Smooth muscle cell (in vitro differentiated cells): ENCODE measurements around the gene IL31. TPM values are rescaled to one million over a fixed set of nuclear protein-coding genes. Genes with fewer than 3 reads are reported as not detected.

Source experiments
- DNase-seq: peaks from one replicate; lab custom pipeline; 2025; ENCODE audit not compliant: unreplicated experiment; lab: John Stamatoyannopoulos, UW
- H2AFZ ChIP-seq: fragments of 200-600 bp; sonication (generic); 2 replicates; pipeline ENCODE4 v1.6.0; 2016; ENCODE audit warnings: antibody characterized with exemption, low read depth, mild to moderate bottlenecking
- H3F3A ChIP-seq: fragments of 200-600 bp; sonication (generic); 2 replicates; pipeline ENCODE4 v1.6.0; 2017; ENCODE audit warnings: antibody characterized with exemption, low read depth
- H3K27ac ChIP-seq: fragments of 200-600 bp; sonication (generic); 2 replicates; pipeline ENCODE4 v1.5.1; 2016; ENCODE audit warnings: low read depth, mild to moderate bottlenecking
- H3K27me3 ChIP-seq: fragments of 200-600 bp; sonication (generic); 2 replicates; pipeline ENCODE4 v1.6.1; 2016; ENCODE audit warnings: low read depth, mild to moderate bottlenecking
- H3K36me3 ChIP-seq: fragments of 200-600 bp; sonication (generic); 2 replicates; pipeline ENCODE4 v1.5.1; 2016; ENCODE audit warnings: low read depth
- H3K4me1 ChIP-seq: fragments of 200-600 bp; sonication (generic); 2 replicates; pipeline ENCODE4 v1.5.1; 2016; ENCODE audit warnings: low read depth
- H3K4me2 ChIP-seq: fragments of 200-600 bp; sonication (generic); 2 replicates; pipeline ENCODE4 v1.6.0; 2016; ENCODE audit warnings: mild to moderate bottlenecking
- H3K4me3 ChIP-seq: fragments of 200-600 bp; sonication (generic); 2 replicates; pipeline ENCODE4 v1.5.1; 2016; ENCODE audit warnings: mild to moderate bottlenecking
- H3K79me2 ChIP-seq: fragments of 200-600 bp; sonication (generic); 2 replicates; pipeline ENCODE4 v1.6.0; 2016; ENCODE audit warnings: low read depth, mild to moderate bottlenecking
- H3K9ac ChIP-seq: fragments of 200-600 bp; sonication (generic); 2 replicates; pipeline ENCODE4 v1.6.0; 2016; ENCODE audit warnings: low read depth
- H3K9me3 ChIP-seq: fragments of 200-600 bp; sonication (generic); replicated peaks from 2 replicates; pipeline ENCODE4 v1.5.1; 2016; ENCODE audit warnings: low read depth
- H4K20me1 ChIP-seq: fragments of 200-600 bp; sonication (generic); 2 replicates; pipeline ENCODE4 v1.6.0; 2016; ENCODE audit warnings: low read depth
- WGBS: methylation state at CpG from one replicate; pipeline ENCODE4 v1.1.7; 2016; ENCODE audit warnings: low lambda C conversion rate; 5-methylcytosine and 5-hydroxymethylcytosine counted together
- polyA plus RNA-seq: library from polyadenylated mRNA; unstranded; fragments of >200 nt; fragmentation: Nextera tagmentation; extraction: Ambion mirVana; gene quantifications from 2 replicates; pipeline ENCODE4 v1.2.1, GENCODE V29; 2016
- total RNA-seq: library from RNA; depleted of rRNA; stranded (reverse); fragments of >200 nt; gene quantifications from 2 replicates; pipeline ENCODE4 v1.2.3, GENCODE V29; 2014
- TF ChIP-seq, protein P1 (sequence below): fragments of 200-600 bp; sonication (generic); IDR thresholded peaks from 2 replicates; pipeline ENCODE4 v1.5.1; 2017; ENCODE audit warnings: borderline replicate concordance, mild to moderate bottlenecking, antibody characterized with exemption; ENCODE audit not compliant: insufficient read depth, poor library complexity, severe bottlenecking

The IL31 gene
- total and polyA plus RNA-seq, 2 experiments from 2014 or later: not detected

DNA sequence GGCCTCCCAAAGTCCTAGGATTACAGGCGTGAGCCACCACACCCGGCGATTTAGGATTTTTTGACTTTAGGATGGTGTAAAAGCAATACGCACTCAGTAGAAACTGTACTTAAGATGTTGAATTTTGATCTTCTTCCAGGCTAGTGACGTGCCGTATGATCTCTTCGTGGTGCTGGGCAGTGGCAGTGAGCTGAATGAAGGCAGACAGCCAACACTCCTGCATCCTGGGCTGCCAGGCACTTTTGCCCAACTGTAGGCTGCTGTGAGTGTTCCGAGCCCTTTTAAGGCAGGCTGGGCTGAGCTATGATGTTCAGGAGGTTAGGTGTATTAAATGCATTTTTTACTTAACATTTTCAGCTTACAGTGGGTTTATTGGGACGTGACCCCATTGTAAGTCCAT lies 21.3 kb downstream of the IL31 start:
- no peak overlapping the region for H3K4me3 ChIP-seq
- DNase-seq: no peak
- H3F3A ChIP-seq: no peaks in the 10 kb centered on the region
- no peaks in the 10 kb centered on the region for H3K9me3 ChIP-seq
- H3K36me3 ChIP-seq: no peaks in the 10 kb centered on the region
- no peaks in the 10 kb centered on the region for H3K79me2 ChIP-seq
- H3K27me3 ChIP-seq: no peaks in the 10 kb centered on the region
- H3K4me2 ChIP-seq: no peak overlapping the region
- no peak overlapping the region for H3K27ac ChIP-seq
- no peaks in the 10 kb centered on the region for H3K4me1 ChIP-seq
- TF ChIP-seq, protein P1, sequence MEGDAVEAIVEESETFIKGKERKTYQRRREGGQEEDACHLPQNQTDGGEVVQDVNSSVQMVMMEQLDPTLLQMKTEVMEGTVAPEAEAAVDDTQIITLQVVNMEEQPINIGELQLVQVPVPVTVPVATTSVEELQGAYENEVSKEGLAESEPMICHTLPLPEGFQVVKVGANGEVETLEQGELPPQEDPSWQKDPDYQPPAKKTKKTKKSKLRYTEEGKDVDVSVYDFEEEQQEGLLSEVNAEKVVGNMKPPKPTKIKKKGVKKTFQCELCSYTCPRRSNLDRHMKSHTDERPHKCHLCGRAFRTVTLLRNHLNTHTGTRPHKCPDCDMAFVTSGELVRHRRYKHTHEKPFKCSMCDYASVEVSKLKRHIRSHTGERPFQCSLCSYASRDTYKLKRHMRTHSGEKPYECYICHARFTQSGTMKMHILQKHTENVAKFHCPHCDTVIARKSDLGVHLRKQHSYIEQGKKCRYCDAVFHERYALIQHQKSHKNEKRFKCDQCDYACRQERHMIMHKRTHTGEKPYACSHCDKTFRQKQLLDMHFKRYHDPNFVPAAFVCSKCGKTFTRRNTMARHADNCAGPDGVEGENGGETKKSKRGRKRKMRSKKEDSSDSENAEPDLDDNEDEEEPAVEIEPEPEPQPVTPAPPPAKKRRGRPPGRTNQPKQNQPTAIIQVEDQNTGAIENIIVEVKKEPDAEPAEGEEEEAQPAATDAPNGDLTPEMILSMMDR: no peak
- H3K9ac ChIP-seq: no peak overlapping the region
- H2AFZ ChIP-seq: no peak overlapping the region
- WGBS: 96% methylated on average over 9 of the region's 9 CpGs
- no peaks in the 10 kb centered on the region for H4K20me1 ChIP-seq

DNA sequence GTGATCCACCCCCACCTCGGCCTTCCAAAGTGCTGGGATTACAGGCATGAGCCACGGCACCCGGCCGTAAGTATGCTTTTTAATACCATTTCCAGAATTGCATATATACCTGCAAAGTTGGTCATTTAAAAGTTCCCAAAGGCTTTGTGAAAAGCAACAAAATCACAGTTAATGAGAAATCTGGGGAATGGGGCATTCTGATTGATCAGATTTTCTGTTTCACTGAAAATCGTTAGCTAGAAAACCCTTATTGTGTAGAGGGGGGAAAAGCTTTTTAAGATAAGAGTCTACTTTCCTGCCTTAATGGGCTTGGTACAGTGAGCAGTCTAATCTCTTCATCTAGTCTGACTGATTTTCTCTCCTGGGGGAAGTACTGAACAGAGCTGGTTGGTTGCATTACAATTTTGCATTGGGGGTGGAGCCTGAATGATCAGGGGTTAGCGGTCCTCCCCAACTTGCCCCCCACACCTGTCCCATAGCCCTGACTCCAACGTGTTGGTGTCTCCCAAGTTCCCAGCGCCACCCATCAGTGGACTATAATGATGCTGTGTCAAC lies 23.8 kb downstream of the IL31 start:
- Histone ChIP-seq H4K20me1 (no peaks in the 10 kb centered on the region), H2AFZ (no peak overlapping the region), H3K4me1 (no peaks in the 10 kb centered on the region), H3F3A (no peaks in the 10 kb centered on the region), H3K4me2 (no peak overlapping the region), H3K9ac (no peak overlapping the region), H3K79me2 (no peaks in the 10 kb centered on the region), H3K27me3 (no peaks in the 10 kb centered on the region), H3K27ac (no peak overlapping the region), H3K36me3 (no peaks in the 10 kb centered on the region), H3K9me3 (no peaks in the 10 kb centered on the region), H3K4me3 (no peak overlapping the region)
- TF ChIP-seq, protein P1: no peak
- DNase-seq: no peak
- 78% methylated on average over 8 of the region's 8 CpGs for WGBS

DNA sequence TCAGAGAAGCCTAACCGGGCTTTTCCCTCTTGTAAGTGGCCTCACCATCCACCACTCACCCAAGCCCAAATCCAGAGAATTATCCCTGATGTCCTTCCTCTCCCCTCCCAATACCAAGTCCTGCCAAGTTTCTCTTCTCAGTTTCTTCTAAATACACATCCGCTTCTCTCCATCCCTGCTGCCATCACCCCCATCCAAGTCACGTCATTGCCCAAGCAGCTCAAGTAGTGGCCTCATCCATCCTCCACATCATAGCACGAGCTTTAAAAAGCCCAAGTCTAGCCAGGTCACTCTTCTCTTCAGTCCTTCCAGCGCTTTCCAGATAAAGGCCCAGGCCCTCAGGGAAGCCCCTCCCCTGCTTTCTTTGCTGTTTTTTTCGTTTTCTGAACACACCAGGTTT lies 25.4 kb downstream of the IL31 start:
- Histone ChIP-seq H3K9ac (no peak overlapping the region), H3K79me2 (no peaks in the 10 kb centered on the region), H3K27ac (no peak overlapping the region), H3K27me3 (no peaks in the 10 kb centered on the region), H3K36me3 (no peaks in the 10 kb centered on the region), H3K4me3 (no peak overlapping the region), H3K4me1 (no peaks in the 10 kb centered on the region), H2AFZ (no peak overlapping the region), H4K20me1 (no peaks in the 10 kb centered on the region), H3K4me2 (no peak overlapping the region), H3K9me3 (no peaks in the 10 kb centered on the region), H3F3A (no peaks in the 10 kb centered on the region)
- no peak for DNase-seq
- 82% methylated on average over 6 of the region's 6 CpGs for WGBS
- TF ChIP-seq, protein P1: no peak
